ENCODE data around the gene RALGPS2. TPM values are rescaled to one million over a fixed set of nuclear protein-coding genes. Genes with fewer than 3 reads are reported as not detected.

Gene RALGPS2
- total RNA-seq, 2 experiments from 2014 or later, result 91.6 to 102 TPM

DNA sequence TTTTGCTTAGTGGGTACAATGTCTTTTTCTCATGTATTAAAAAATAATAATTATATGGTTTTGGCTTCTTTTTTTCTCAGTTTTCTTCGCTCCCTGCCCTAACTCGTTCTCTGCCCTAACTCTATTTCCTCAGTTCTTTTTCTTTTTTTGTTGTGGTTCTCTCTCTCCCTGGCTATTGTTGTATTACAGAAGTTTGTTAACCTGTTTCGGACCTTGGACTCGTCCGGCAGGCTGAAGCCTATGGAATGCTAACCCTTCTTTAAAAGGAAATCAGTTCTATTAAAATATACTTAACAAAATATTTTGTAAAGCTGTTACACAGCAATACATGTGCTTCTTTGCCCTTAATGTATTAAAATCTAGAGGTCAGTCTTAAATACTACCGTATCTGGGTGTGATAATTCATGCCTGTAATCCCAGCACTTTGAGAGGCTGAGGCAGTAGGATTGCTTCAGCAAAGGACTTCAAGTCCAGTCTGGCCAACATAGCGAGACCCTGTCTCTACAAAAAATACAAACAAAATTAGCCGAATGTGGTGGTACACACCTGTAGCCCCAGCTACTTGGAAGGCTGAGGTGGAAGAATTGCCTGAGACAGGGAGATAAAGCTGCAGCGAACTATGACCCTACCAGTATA is 81.7 kb downstream of the RALGPS2 start:
- ChIA-PET POLR2A (interaction anchor here (0.6 kb wide), 1 partner anchor 80 kb away, joined by 3 read pairs; no protein-coding TSS in a partner anchor), CTCF (ENCODE audit: unreplicated experiment) (no interaction called here)
- H3K9me3 ChIP-seq (ENCODE audit: low read length), result peaks cover 5% of the 10 kb centered on the region; the same call in 1 of the 2 replicates
- no peak overlapping the region for H2AFZ ChIP-seq (ENCODE audit: low read length)
- H4K20me1 ChIP-seq (ENCODE audit: insufficient read depth, low read length), result no peaks in the 10 kb centered on the region
- no peak overlapping the region for H3K27ac ChIP-seq (ENCODE audit: low read depth, low read length, poor library complexity, severe bottlenecking)
- H3K36me3 ChIP-seq (ENCODE audit: insufficient read depth, low read length), result peaks cover 68% of the 10 kb centered on the region
- BruUV-seq (replicated peaks), result no TSS peak
- no peaks in the 10 kb centered on the region for H3K9me2 ChIP-seq (ENCODE audit: insufficient read depth, low read length)
- H3K4me1 ChIP-seq (ENCODE audit: insufficient read depth, low read length, poor library complexity, severe bottlenecking), result no peaks in the 10 kb centered on the region
- intact Hi-C loops (cut with micrococcal nuclease; ENCODE audit: unreplicated experiment), result no loop called here
- no peak overlapping the region for H3K4me2 ChIP-seq (ENCODE audit: low read length)
- no peak overlapping the region for H3K4me3 ChIP-seq (ENCODE audit: low read depth, low read length, poor library complexity, severe bottlenecking)
- DNase-seq (ENCODE audit: low spot score), result no peak
- TF ChIP-seq EZH2phosphoT487 (IDR thresholded peaks at IDR 0.05; ENCODE audit: borderline replicate concordance, low read depth, low read length), result no peak
- no peak for TF ChIP-seq CTCF (conservative IDR thresholded peaks at IDR 0.05; ENCODE audit: low read length)
- H3K79me2 ChIP-seq (ENCODE audit: insufficient read depth, low read depth, low read length), result peaks cover 39% of the 10 kb centered on the region

DNA sequence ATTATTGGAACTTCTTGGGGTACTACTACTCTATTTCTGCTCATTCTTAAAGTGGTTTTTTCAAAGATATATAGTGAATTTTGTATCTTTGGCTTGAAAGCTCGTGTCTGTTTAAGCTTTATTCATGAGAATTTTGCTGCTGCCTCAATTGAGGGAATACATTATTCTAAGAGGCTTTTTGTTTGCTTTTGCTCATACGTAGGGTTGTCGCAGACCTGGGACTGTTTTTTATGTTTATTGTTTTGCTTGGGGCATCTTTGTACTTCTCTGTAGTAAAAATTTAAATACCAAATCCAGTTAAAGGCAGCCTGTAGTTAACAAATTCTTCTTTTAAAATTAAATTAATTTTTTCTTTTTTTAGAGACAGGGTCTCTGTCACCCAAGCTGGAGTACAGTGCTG is 83.5 kb downstream of the RALGPS2 start:
- TF ChIP-seq CTCF (conservative IDR thresholded peaks at IDR 0.05; ENCODE audit: low read length) (no peak), EZH2phosphoT487 (IDR thresholded peaks at IDR 0.05; ENCODE audit: borderline replicate concordance, low read depth, low read length) (no peak)
- H3K36me3 ChIP-seq (ENCODE audit: insufficient read depth, low read length), result peaks cover 69% of the 10 kb centered on the region
- H3K4me1 ChIP-seq (ENCODE audit: insufficient read depth, low read length, poor library complexity, severe bottlenecking), result no peaks in the 10 kb centered on the region
- no peaks in the 10 kb centered on the region for H4K20me1 ChIP-seq (ENCODE audit: insufficient read depth, low read length)
- no peak overlapping the region for H3K27ac ChIP-seq (ENCODE audit: low read depth, low read length, poor library complexity, severe bottlenecking)
- no peak overlapping the region for H3K4me3 ChIP-seq (ENCODE audit: low read depth, low read length, poor library complexity, severe bottlenecking)
- H3K4me2 ChIP-seq (ENCODE audit: low read length), result no peak overlapping the region
- no peak overlapping the region for H2AFZ ChIP-seq (ENCODE audit: low read length)
- no peaks in the 10 kb centered on the region for H3K9me2 ChIP-seq (ENCODE audit: insufficient read depth, low read length)
- no peak for DNase-seq (ENCODE audit: low spot score)
- peaks cover 31% of the 10 kb centered on the region for H3K79me2 ChIP-seq (ENCODE audit: insufficient read depth, low read depth, low read length)
- peaks cover 5% of the 10 kb centered on the region; the same call in 1 of the 2 replicates for H3K9me3 ChIP-seq (ENCODE audit: low read length)
- intact Hi-C loops (cut with micrococcal nuclease; ENCODE audit: unreplicated experiment), result no loop called here
- ChIA-PET CTCF (ENCODE audit: unreplicated experiment) (no interaction called here), POLR2A (interaction anchor here (0.7 kb wide), 2 partner anchors 9 to 126 kb away, joined by 3 read pairs; no protein-coding TSS in a partner anchor)
- BruUV-seq (replicated peaks), result no TSS peak

DNA sequence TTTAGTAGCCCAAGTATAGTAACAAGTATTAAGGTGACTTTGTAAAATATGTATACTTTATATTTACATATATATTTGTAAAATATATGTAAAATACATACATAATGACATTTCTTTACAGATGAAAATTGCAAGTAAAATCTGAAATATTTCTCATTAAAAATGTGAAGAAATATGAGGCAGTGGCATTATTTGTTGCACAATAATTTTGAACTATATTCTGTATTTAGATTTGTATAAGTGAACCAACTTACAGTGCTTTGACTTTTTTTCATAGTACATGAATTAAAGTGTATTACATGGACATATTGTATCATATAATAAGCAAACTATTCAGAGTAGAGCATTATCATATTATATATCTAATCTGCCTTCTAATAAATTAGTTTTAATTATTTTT is 85.5 kb downstream of the RALGPS2 start:
- peaks cover 85% of the 10 kb centered on the region for H3K36me3 ChIP-seq (ENCODE audit: insufficient read depth, low read length)
- H3K79me2 ChIP-seq (ENCODE audit: insufficient read depth, low read depth, low read length), result peaks cover 28% of the 10 kb centered on the region
- no peak overlapping the region for H3K4me3 ChIP-seq (ENCODE audit: low read depth, low read length, poor library complexity, severe bottlenecking)
- ChIA-PET POLR2A (no interaction called here), CTCF (ENCODE audit: unreplicated experiment) (no interaction called here)
- intact Hi-C loops (cut with micrococcal nuclease; ENCODE audit: unreplicated experiment), result no loop called here
- H2AFZ ChIP-seq (ENCODE audit: low read length), result no peak overlapping the region
- DNase-seq (ENCODE audit: low spot score), result no peak
- H3K9me2 ChIP-seq (ENCODE audit: insufficient read depth, low read length), result no peaks in the 10 kb centered on the region
- H4K20me1 ChIP-seq (ENCODE audit: insufficient read depth, low read length), result no peaks in the 10 kb centered on the region
- no peak for TF ChIP-seq CTCF (conservative IDR thresholded peaks at IDR 0.05; ENCODE audit: low read length)
- no peak for TF ChIP-seq EZH2phosphoT487 (IDR thresholded peaks at IDR 0.05; ENCODE audit: borderline replicate concordance, low read depth, low read length)
- no peak overlapping the region for H3K27ac ChIP-seq (ENCODE audit: low read depth, low read length, poor library complexity, severe bottlenecking)
- no TSS peak for BruUV-seq (replicated peaks)
- H3K9me3 ChIP-seq (ENCODE audit: low read length), result no peaks in the 10 kb centered on the region
- H3K4me2 ChIP-seq (ENCODE audit: low read length), result no peak overlapping the region
- H3K4me1 ChIP-seq (ENCODE audit: insufficient read depth, low read length, poor library complexity, severe bottlenecking), result no peaks in the 10 kb centered on the region
